Stimulated activated effector memory CD8-positive, alpha-beta T cell treated with anti-CD3 and anti-CD28 coated beads, Interleukin-12 subunit alpha, Interleukin-12 subunit beta, amount 100 ng/mL, for 72 hours (primary cell): Measurements from ENCODE around the gene UPK3BL2.
"Not testable (repeated sequence)": the region's sequence is repeated elsewhere in the genome, so short reads cannot be mapped to it uniquely, and the experiment has no call there.

Experiments
- ATAC-seq: fragments of 150-1000 bp; cut with Tn5 transposase; 2 replicates; pipeline ENCODE4 v1.10.0; 2021
- DNase-seq, 2 donors: peaks; one replicate each; pipeline ENCODE4 v3.0.0; 2021 to 2022; ENCODE audit warnings: low spot score in 2 of 2
- H3K27ac Mint-ChIP-seq: one replicate; pipeline ENCODE4 v1.8.0; 2022; ENCODE audit warnings: mild to moderate bottlenecking, mixed read lengths
- H3K36me3 Mint-ChIP-seq: one replicate; pipeline ENCODE4 v1.8.0; 2022; ENCODE audit warnings: mild to moderate bottlenecking, mixed read lengths
- H3K4me1 Mint-ChIP-seq: one replicate; pipeline ENCODE4 v1.8.0; 2022; ENCODE audit warnings: mixed read lengths
- H3K4me3 Mint-ChIP-seq: one replicate; pipeline ENCODE4 v1.8.0; 2022; ENCODE audit warnings: mild to moderate bottlenecking, mixed read lengths
- H3K9me3 Mint-ChIP-seq: one replicate; pipeline ENCODE4 v1.8.0; 2022; ENCODE audit warnings: mixed read lengths

The UPK3BL2 gene

DNA sequence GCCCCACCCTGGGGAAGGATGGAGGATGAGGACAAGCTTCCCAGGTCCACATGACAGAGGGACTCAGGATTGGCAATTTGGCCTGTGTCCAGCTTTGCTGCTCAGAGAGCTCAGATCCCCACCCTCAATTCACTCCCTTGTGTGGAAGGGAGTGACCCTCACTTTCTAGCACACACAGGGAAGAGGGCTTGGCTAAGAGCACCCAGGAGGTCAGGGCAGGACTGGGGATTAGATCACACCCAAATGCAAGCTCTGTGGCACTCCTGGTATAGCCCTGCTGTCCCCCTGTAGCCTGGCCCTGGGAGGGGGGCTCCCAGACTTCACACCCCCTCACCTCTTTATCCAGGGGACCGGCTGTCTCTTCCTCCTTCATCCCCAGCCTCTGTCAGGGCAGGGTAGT is 876 bp upstream of the UPK3BL2 start:
- not testable (repeated sequence) for H3K27ac Mint-ChIP-seq, DNase-seq, H3K9me3 Mint-ChIP-seq, H3K36me3 Mint-ChIP-seq, H3K4me3 Mint-ChIP-seq, H3K4me1 Mint-ChIP-seq, ATAC-seq

DNA sequence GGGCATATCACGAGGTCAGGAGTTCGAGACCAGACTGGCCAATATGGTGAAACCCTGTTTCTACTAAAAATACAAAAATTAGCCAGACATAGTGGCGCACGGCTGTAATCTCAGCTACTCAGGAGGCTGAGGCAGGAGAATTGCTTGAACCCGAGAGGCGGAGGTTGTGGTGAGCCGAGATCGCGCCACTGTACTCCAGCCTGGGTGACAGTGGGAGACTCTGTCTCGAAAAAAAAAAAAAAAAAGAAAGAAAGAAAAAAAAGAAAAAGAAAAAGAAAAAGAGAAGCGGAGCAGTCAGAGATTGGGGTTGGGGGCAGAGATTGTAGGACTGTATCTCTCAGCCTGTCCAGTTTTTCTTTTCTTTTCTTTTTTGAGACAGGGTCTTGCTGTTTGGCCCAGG is 725 bp downstream of the UPK3BL2 start:
- not testable (repeated sequence) for ATAC-seq, H3K36me3 Mint-ChIP-seq, DNase-seq, H3K9me3 Mint-ChIP-seq, H3K4me3 Mint-ChIP-seq, H3K4me1 Mint-ChIP-seq, H3K27ac Mint-ChIP-seq

- not testable (repeated sequence) for H3K4me3 Mint-ChIP-seq, ATAC-seq, H3K27ac Mint-ChIP-seq, H3K9me3 Mint-ChIP-seq, H3K36me3 Mint-ChIP-seq, DNase-seq, H3K4me1 Mint-ChIP-seq
Observed at GRCh38 chr7:102542083-102542482, 1.4 kb downstream of the UPK3BL2 start.

GRCh38 chr7:102540604-102541003 is 2.9 kb downstream of the UPK3BL2 start:
- H3K4me3 Mint-ChIP-seq, H3K27ac Mint-ChIP-seq, H3K4me1 Mint-ChIP-seq, H3K9me3 Mint-ChIP-seq, H3K36me3 Mint-ChIP-seq, DNase-seq, ATAC-seq: not testable (repeated sequence)

- not testable (repeated sequence) for H3K4me1 Mint-ChIP-seq, H3K9me3 Mint-ChIP-seq, ATAC-seq, DNase-seq, H3K4me3 Mint-ChIP-seq, H3K36me3 Mint-ChIP-seq, H3K27ac Mint-ChIP-seq
Observed at GRCh38 chr7:102535062-102535615, 8.4 kb downstream of the UPK3BL2 start.

DNA sequence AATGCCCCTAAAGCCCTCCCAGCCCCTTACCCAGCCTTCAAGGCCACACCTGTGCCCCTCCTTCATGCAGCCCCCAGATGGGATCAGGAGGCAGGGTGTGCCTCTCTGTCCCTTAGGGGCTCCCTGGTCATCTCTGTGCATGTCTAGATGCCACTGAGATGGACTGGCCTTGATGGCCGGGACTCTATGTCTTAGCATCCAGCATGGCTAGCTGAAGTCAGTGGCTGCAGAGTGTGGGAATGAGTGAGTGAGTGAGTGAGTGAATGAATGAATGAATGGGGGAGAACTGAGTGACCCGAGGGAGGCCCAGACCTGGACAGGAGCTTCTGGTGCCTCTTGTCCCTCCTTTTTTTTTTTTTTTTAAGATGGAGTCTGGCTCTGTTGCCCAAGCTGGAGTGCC is 11.4 kb downstream of the UPK3BL2 start:
- ATAC-seq, H3K27ac Mint-ChIP-seq, H3K4me1 Mint-ChIP-seq: not testable (repeated sequence)

DNA sequence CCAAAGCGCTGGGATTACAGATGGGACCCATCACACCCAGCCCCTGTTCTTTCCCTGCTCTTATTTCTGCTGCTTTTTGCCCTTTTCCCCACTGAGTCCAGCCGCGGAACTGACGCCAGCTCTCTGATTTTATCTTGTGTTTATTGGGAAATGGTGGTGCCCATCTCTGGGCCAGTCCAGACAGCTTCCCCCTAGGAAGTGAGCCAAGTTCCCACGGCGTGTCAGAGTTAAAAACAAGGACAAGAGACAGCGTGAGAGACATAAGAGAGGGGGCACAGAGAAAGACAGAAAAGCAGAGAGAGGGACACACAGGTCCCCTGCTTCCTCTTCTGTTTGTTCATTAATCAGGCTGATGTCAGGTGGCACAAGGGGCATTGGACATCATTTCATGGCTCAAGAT is 11.9 kb downstream of the UPK3BL2 start:
- not testable (repeated sequence) for DNase-seq, ATAC-seq, H3K4me1 Mint-ChIP-seq, H3K36me3 Mint-ChIP-seq, H3K9me3 Mint-ChIP-seq, H3K4me3 Mint-ChIP-seq, H3K27ac Mint-ChIP-seq

More for the DNA sequence above, 11.4 kb downstream of the UPK3BL2 start:
- H3K9me3 Mint-ChIP-seq, H3K36me3 Mint-ChIP-seq, H3K4me3 Mint-ChIP-seq: not testable (repeated sequence)
- DNase-seq: peak in 1 of 2 donors; percentile 57

- H3K36me3 Mint-ChIP-seq, H3K27ac Mint-ChIP-seq, H3K9me3 Mint-ChIP-seq, ATAC-seq, H3K4me1 Mint-ChIP-seq, DNase-seq, H3K4me3 Mint-ChIP-seq: not testable (repeated sequence)
Observed at GRCh38 chr7:102527822-102528793, 15.4 kb downstream of the UPK3BL2 start.

DNA sequence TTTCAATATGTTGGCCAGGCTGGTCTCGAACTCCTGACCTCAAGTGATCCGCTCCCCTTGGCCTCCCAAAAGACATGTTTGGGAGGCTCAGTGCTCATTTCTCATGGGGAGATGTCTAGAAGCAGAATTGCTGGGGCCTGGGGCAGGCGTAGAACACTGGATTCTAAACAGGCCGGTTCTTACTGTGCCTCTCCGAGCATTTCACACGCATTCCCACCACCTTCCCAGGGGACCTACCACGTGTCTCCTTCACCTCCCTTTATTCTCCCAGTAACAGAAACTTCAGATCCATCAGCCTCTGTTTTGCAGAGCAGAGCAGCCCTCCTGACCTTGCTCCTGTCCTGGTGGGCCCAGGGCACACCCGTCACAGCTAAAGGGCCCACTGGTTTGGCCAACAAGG is 16.3 kb downstream of the UPK3BL2 start:
- H3K4me1 Mint-ChIP-seq, H3K9me3 Mint-ChIP-seq, ATAC-seq, H3K4me3 Mint-ChIP-seq, H3K27ac Mint-ChIP-seq, DNase-seq, H3K36me3 Mint-ChIP-seq: not testable (repeated sequence)

DNA sequence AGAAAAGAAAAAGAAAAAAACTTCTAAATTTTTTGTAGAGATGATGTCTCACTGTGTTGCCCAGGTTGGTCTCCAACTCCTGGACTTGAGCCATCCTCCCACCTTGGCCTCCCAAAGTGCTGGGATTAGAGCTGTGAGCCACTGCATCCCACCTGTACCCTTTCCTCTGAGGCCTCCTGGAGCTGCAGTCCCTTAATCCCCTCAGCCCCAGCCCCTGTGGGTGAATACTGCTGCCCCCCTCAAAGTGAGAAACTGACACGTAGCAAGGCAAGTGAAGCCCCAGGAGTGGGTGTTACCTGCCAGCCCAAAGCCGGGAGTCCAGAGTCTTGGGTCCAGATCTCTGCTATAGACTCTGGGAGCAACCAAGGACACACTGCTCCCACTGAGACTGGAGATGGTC is 18.7 kb downstream of the UPK3BL2 start:
- H3K27ac Mint-ChIP-seq, H3K4me1 Mint-ChIP-seq, H3K36me3 Mint-ChIP-seq, H3K4me3 Mint-ChIP-seq, H3K9me3 Mint-ChIP-seq: not testable (repeated sequence)
- ATAC-seq: peak; percentile 15
- DNase-seq: peak in 1 of 2 donors; percentile 63

- H3K4me3 Mint-ChIP-seq, H3K36me3 Mint-ChIP-seq, DNase-seq: not testable (repeated sequence)
Observed at GRCh38 chr7:102520797-102521196, 22.7 kb downstream of the UPK3BL2 start.

GRCh38 chr7:102517550-102518147 is 25.8 kb downstream of the UPK3BL2 start, which contains the start of gene RASA4B:
TSS of gene RASA4B (minus strand) at chr7:102517777. CDS start at chr7:102517710, 67 bp downstream.
- ATAC-seq (peak; percentile 93), DNase-seq (peak in 1 of 2 donors; percentile 50)
- not testable (repeated sequence) for H3K4me3 Mint-ChIP-seq, H3K4me1 Mint-ChIP-seq, H3K27ac Mint-ChIP-seq, H3K36me3 Mint-ChIP-seq, H3K9me3 Mint-ChIP-seq

More at GRCh38 chr7:102520797-102521196, 22.7 kb downstream of the UPK3BL2 start:
- H3K27ac Mint-ChIP-seq, ATAC-seq, H3K9me3 Mint-ChIP-seq, H3K4me1 Mint-ChIP-seq: not testable (repeated sequence)

- ATAC-seq, H3K9me3 Mint-ChIP-seq: not testable (repeated sequence)
Observed at GRCh38 chr7:102516951-102517350, 26.5 kb downstream of the UPK3BL2 start.

DNA sequence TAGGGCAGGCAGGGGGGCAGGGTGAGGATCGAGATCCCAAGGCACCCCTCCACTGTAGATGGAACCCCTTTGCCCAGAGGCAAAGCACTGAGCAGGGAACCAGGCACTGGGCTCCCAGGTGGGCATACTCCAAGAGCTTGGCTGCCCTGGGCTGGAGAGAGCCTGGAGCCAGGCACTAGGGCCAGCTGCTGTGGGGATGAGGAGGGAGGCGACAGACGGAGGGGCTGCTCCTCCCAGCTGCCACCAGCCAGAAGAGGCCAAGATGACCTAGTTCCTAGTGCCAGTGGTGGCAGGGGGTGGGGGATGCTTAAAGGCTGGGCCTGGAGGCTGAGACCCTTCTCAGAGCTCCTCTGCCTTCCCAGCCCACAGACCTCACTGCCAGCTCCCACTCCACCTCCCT is 27.6 kb downstream of the UPK3BL2 start:
- DNase-seq, H3K36me3 Mint-ChIP-seq, H3K4me3 Mint-ChIP-seq: not testable (repeated sequence)

More at GRCh38 chr7:102516951-102517350, 26.5 kb downstream of the UPK3BL2 start:
- not testable (repeated sequence) for H3K36me3 Mint-ChIP-seq, H3K27ac Mint-ChIP-seq, H3K4me1 Mint-ChIP-seq, DNase-seq, H3K4me3 Mint-ChIP-seq

GRCh38 chr7:102514881-102515721 is 28.4 kb downstream of the UPK3BL2 start:
- peak in 1 of 2 donors; percentile 44 for DNase-seq
- H3K36me3 Mint-ChIP-seq, H3K4me1 Mint-ChIP-seq, H3K4me3 Mint-ChIP-seq, ATAC-seq, H3K27ac Mint-ChIP-seq, H3K9me3 Mint-ChIP-seq: not testable (repeated sequence)

More for the DNA sequence above, 27.6 kb downstream of the UPK3BL2 start:
- peak; percentile 1 for ATAC-seq
- H3K27ac Mint-ChIP-seq, H3K4me1 Mint-ChIP-seq, H3K9me3 Mint-ChIP-seq: not testable (repeated sequence)
